CD4-positive, alpha-beta T cell treated with Interferon alpha-2 for 1 hour (primary cell): ENCODE data around the gene GIN1.
"Not testable (repeated sequence)": the region's sequence is repeated elsewhere in the genome, so short reads cannot be mapped to it uniquely, and the experiment has no call there.

ENCODE experiments used
- DNase-seq, 2 donors: peaks; one replicate each; pipeline ENCODE4 v3.0.0-alpha.2; 2020 to 2022

The GIN1 gene, protein sequence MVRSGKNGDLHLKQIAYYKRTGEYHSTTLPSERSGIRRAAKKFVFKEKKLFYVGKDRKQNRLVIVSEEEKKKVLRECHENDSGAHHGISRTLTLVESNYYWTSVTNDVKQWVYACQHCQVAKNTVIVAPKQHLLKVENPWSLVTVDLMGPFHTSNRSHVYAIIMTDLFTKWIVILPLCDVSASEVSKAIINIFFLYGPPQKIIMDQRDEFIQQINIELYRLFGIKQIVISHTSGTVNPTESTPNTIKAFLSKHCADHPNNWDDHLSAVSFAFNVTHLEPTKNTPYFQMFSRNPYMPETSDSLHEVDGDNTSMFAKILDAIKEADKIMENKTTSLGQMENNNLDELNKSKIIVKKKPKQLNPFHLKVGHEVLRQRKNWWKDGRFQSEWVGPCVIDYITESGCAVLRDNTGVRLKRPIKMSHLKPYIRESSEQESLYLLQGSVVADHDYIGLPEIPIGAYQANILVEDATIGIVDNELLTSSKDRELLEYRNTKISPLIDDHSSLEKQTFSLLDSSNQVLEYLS

DNA sequence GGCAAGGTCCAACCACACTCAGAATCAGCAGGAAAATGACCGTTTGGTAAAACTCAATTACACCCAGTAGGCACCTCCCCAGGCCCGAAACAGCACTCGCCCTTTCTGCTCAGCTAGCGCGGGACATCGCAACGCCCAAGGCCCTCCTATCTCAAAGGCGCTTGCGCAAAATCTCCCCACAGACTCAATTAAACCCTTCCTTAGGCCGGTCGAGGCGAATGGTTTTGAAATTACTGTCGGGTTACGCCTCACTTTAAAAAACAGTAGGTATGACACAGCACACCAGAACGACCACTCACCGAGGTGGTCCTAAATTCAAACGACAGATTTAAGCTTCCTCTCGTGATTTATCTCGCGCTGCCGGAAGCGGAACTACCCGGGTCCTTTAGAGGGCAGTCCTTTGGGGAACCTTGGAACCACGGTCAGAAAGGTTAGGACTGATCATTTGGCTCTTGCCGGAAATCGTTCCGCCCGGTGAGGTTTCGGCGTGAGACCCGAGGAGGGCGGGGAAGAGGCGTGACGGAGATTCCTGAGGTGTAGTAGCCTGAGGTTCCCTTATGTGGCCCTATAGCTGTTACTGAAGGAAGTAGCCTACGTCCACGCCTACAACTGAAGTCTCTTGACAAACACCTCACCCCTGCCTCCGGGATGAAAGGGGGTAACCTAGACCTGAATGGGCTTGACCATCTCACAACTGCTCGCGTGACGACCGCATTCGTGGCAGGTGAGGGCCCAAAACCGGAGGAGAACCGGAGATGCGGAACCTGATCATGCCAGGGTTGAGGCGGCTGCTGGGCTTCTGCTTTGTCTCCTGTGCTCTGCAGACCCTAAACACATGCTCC is at the start of gene GIN1, which contains the start of gene PPIP5K2:
Gene GIN1, minus strand, starts transcription at position 374 of the 842 bp plus-strand sequence. CDS start 11,431 bp downstream, outside the sequence.
Gene PPIP5K2, plus strand, starts transcription at position 537 of the 842 bp plus-strand sequence. CDS start 9,289 bp downstream, outside the sequence.
- DNase-seq: peak; percentile 95 to 98

DNA sequence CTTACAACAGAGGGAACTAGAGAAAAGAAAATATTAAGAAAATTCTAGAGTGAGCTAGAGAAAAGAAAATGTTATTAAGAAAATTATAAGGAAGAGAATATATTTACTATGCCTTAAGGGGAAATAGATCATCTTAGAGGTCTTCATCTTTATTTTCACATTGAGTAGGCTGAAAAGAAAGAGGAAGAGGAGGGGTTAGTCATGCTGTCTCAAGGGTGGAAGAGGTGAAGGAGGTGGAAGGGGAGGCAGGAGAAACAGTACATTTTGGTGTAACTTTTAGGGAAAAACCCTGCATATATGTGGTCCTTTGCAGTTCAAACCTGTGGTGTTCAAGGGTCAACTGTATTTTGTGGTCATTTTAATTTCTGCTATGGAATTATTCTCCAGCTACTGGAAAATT is 46.8 kb upstream of the GIN1 start:
- DNase-seq: no peak

DNA sequence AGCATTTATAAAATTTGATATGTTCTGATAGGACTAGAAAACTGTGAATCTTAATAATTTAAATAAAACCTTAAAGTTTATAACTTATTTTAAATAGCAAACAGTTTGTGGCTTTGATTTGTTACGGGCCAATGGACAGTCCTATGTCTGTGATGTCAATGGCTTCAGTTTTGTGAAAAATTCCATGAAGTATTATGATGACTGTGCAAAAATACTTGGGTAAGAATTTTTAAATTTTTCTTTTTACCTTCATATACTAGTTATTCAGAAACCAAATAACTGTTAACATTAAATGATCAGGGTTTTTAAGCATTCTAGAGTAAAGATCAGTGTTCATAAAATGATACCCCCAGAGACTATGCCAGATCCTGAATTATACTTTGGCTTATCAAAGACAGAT is 31.2 kb upstream of the GIN1 start:
- no peak for DNase-seq

DNA sequence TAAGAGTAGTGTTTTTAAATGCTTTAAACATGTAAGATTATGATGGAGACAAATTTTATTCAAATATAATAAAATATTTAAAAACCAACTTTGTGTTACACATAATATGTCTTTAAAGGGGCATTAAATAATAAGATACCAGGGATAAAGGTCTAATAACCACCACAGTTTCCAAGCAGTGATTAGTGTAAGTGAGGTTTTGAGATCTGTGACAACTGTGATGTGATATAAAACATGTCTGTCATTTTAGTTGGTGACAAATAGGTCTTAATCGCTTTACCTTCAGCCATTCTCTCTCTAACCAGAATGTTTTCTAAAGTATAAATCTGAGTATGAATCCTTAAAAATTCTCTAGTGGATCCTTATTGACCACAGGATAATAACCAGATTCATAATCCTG is 28.3 kb upstream of the GIN1 start:
- no peak for DNase-seq

DNA sequence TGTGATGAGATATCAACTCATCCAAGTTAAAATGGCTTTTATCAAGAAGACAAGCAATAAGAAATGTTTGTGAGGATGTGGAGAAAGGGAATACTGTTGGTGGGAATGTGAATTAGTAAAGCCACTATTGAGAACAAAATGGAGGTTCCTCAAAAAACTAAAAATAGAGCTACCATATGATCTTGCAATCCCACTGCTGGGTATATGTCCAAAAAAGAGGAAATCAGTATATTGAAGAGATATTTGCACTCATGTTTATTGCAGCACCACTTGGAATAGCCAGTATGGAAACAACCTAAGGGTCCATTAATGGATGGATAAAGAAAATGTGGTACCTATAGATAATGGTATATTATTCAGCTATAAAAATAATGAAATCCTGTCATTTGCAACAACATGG is 25.3 kb upstream of the GIN1 start:
- no peak for DNase-seq

DNA sequence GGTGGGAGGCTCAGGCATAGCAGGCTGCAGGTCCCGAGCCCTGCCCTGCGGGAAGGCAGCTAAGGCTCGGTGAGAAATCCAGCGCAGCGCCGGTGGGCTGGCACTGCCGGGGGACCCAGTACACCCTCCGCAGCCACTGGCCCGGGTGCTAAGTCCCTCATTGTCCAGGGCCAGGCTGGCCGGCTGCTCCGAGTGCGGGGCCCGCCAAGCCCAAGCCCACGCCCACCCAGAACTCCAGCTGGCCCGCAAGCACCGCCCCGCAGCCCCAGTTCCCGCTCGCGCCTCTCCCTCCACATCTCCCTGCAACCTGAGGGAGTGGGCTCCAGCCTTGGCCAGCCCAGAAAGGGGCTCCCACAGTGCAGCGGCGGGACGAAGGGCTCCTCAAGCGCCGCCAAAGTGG is 22.2 kb upstream of the GIN1 start:
- not testable (repeated sequence) for DNase-seq

DNA sequence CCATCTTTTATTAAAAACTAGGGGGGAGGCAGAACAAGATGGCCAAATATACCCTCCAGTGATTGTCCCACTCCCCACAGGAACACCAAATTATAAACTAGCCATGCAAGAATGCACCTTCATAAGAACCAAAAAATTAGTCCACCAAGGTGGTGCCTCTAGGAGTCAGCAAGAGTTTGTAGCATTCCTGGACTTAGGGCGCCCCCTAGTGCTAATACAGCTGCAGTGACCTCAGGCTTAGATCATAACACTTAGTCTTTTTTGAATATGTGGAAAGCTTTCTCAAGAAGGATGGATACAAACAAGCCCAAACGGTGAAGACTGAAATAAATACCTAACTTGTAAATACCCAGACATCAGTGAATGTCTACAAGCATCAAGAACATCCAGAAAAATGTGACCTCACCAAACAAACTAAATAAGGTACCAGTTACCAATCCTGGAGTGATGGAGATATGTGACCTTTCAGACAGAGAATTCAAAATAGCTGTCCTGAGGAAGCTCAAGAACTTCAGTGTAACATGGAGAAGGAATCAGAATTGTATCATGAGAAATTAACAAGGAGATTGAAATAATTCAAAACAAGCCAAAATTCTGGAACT is 19.4 kb upstream of the GIN1 start:
- DNase-seq: peak; percentile 78 to 87

DNA sequence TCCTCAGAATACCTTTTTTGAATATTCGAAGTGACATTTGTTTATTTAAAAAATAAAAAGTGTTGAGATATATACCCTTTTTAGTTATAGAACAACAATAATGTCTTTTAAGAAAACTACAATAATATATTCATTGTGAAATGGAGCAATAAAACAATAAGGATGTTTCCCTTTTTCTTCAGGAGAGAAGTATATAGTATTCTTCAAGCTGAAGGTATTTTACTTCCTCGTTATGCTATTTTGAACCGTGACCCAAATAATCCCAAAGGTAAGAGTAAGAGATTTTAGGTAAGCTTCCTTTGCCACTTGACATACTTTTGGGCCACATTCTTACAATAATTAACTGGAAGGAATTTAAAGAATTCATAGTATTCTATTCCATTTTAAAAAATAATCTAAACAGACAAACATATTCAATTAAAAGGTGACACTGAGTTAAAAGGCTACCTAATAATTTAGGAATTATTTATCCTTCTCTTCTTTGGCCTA is 18.3 kb upstream of the GIN1 start:
- DNase-seq: no peak

DNA sequence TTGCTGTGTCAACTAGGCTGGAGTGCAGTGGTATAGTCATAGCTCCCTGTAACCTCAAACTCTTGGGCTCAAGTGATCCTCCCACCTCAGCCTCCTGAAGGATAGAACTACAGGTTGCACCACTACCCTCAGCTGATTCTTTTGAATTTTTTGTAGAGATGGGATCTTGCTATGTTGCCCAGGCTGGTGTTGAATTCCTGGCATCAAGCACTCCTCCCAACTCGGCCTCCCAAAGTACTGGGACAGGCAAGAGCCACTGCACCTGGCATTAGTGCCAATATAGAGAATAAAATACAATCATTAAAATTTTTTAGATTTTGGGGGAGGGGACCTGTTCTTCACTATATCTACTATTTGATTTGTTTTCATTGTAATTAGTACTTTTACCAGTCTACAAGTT is 15.5 kb upstream of the GIN1 start:
- no peak for DNase-seq

DNA sequence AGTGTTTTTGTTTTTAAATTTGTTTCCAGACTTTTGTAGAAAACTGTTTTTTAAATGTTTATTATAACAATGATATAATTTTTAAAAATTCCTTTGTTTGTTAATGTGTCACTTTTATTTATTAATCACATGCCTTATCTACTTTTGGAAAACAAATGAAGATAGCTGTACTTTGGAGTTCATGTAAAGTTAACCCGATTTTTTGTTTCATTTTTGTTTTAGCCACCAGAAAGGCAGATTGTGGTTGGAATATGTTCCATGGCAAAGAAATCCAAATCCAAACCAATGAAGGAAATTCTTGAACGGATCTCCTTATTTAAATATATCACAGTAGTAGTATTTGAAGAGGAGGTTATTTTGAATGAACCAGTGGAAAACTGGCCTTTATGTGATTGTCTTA is 13.3 kb upstream of the GIN1 start:
- no peak for DNase-seq

DNA sequence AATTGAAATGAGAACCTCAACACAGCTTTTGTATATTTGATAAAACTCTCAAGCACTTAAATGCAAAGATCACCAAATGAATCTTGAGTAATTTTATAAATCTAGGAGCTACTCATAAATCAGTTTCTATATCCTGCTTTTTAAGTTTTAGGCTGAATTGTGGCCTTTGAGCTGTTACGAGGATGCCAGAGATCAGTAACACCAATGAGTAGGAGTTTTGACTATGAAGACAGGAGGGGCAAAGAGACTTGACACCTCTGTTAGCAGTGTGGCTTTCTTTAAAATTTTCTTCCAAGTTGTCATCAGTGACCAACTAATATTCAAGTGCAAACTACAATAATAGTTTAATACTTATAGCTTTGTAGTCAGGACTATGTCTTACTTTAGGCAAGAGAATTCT is 12.7 kb upstream of the GIN1 start:
- DNase-seq: no peak

DNA sequence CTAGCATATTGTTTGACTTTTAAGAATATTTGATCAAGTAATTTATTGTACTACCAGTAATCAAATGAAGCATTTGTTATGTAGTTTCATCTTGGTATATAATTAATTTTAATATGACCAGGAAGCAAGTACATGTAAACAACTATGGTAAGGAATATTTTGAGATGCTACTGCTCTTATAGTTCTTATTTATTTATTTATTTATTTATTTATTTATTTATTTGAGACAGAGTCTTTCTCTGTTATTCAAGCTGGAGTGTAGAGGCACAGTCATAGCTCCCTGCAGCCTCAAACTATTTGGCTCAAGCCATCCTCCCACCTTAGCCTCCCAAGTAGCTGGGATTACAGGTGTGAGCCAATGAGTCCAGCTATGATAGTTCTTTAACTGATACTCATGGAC is 8.3 kb upstream of the GIN1 start:
- no peak for DNase-seq

DNA sequence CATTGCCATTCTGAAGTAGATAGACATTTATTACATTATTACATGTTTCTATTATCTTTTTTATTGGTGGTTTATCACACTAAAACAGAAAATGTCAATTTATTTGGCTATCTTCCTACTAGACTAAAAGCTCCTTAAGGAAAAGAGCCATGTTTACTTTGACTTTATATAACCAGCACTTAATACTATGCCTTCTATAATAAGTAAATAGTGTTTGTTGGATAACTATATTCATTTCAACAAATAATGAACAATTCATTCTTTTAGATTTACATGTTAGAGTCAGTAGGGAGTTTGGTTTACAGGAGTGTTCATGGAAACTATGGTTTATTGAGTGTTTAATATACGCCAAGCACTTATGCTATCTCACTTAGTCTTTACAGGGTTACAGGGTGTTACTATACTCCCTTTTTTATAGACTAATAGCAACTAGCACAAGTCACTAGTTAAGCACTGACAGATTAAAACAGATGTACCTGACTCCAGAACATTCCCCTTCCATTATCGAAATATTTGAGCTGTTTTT is 7.4 kb upstream of the GIN1 start:
- DNase-seq: no peak

DNA sequence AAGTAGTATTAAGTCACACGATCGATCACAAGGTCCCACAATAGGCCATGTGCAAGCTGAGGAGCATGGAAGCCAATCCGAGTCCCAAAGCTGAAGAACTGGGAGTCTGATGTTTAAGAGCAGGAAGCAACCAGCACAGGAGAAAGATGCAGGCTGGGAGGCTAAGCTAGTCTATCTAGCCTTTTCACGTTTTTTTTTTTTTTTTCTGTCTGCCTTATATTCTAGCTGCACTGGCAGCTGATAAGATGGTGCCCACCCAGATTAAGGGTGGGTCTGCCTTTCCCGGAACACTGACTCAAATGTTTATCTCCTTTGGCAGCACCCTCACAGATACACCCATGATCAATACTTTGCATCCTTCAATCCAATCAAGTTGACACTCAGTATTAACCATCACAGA is 6.6 kb upstream of the GIN1 start:
- DNase-seq: no peak

DNA sequence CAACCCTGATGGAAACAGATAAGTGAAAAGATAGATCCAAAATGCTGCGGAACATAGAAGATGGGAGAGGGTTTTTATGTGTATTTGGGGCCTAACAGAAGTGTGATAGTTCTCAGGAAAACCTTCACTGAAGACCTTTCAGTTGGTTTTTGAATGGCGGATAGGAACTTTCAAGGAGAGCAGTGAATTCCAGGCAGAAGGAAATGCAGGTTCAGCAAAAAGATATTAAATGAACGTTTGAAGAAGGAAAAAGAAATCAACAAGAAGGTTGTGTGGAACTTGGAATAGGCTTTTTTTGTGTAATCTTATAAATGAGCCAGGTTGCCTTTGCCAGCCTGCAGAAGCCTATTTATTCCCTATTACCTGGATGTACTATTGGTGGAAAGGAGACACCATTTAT is 2.3 kb upstream of the GIN1 start:
- DNase-seq: no peak

DNA sequence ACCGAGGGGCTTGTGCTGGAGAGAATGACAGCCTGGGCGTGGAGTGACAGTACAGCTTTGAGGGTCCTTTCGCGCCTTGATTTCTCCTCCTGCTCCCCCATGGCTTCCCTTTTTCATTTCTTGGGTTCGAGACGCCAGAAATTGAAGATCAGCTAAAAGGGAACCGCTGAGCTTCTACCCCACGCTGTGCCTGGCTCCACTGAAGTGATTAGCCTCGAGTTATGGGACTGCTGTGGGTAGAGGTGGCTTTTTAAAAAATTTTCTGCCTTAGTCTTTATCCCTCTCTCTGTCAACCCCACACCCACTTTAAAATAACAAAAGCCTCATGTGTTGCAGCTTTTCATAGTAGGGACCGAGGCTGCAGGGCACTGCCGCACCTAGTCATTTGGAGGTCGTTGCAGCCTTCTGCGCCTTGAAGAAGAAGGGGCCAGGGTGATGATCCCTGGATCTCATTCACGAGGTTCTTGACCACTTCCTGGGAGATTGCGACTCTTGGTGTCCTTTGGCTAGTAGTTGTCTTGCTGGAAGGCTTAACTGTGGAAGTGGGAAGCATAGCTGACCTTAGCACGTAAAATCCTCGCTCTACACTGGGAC is 766 bp upstream of the GIN1 start:
- no peak for DNase-seq

DNA sequence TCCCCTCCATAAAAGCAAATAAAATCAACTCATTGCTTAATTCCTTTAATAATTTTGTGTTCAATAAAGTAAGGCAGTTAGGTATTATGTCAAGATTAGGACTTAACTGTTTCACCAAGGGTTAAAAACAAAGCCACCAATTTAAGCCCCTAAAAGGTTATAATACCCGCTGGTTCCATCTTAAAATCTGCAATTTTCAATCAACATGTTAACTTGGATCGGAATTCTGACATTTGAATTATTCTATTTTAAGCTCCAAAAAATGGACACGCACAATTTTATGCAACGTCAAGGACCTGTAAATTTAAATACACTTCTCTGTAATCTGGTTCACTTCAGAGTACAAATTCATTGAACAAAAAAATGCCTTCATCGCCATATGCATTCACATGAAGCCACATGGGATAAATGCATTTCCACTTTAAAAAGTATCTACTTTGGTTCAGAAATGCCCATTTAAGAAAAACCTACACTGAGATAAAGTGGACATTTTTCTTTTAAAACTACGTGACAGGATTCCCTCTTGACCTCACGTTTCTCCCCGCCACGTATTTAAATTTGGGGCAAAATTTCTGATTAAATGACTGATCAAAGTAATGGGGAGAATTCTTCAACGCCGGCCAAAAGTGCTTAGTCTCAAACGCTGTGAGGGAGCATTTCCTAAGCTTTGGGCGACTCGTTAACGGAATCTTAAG is 721 bp downstream of the GIN1 start:
- peak in 1 of 2 donors; percentile 39 for DNase-seq

DNA sequence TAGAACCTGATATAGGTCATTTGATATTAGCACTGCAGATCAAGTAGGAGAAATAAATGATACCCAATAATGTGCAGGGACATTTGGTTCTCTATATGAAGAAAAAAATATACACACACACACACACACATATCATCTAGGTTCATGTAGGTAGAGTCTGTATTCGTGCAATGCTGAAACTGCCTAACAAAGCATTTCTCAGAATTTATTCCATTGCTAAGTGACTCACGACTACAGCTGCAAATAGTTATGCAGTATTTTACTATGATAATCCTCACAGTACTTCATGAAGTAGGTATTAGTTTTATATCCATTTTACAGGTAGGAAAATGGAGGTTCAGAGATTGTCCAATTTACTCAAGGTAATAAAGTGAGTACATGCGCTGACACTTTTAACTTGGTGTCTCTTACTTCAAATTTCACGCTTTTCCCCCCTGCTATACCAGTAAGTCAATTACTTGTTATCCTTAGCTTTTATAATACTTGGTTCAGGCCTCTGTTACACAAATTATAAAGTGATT is 2.4 kb downstream of the GIN1 start:
- DNase-seq: no peak

DNA sequence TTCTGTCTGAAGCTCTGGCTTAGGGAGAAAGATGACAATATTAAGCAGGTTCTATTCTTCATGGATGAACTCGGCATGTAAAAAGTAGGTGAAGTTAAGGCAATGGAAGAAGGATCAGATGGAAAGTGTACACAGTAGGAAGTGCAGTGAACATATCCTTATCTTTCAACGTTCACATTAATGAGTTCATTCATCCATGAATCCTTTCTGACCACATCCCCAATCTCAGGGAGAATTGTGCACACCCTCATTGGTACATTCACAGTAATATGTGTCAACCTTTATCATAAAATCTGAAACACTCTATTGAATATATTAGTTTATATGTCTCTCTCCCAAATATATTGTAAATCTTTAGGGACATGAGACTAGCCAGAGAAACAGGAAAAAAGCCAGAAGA is 5.5 kb downstream of the GIN1 start:
- no peak for DNase-seq

DNA sequence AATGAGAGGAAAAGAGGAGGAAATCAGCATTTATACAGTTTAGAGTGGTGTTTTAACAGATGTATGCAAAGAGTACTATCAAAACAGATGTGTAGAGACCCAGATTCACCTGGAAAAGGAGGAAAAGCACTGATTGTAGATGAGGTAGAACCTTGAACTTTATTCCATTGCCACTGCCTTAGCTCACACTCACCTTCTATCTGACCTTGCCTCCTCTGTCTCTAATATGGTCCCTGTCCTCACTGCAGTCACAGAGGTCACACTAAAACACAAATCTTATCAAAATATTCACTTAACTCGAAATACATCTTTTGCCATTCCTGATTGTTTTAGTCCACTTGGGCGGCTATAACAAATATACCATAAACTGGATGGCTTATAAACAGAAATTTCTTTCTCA is 7.0 kb downstream of the GIN1 start:
- DNase-seq: no peak

DNA sequence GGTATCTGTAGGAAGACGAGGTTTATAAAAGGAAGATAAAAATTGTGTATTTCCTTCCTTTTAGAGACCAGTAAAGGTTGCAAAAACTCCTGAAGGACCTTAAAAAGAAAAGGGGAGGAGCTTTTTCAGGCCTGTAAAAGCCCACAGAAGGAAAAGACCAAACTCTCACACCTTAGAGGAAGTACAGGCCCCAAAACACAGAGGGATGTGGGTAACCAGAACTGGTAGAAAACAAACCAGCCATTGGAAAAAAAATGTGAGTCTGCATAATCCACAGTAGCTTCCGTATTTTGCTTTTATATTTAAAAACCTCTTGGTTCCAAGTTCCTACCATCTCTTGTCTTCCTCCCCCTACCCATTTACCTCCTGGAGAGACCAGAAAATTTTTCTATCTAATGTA is 8.5 kb downstream of the GIN1 start:
- peak in 1 of 2 donors; percentile 62 for DNase-seq

DNA sequence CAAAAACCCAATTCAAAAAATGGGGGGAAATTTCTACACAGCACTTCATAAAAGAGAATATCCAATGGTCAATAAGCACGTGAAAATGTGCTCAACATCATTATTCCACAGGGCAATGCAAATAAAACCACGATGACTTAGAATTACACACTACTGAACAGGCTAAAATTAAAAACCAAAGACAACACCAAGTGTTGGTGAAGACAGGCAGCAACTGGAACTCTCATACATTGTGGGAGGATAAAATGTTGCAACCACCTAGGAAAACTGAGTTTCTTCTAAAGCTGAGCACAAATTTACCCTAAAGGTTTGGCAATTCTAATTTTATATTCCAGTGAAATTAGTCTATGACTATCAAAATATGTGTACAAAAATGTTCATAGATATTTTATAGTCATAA is 9.5 kb downstream of the GIN1 start:
- DNase-seq: no peak
